ENCODE results near the gene FOXK1. TPM values are rescaled to one million over a fixed set of nuclear protein-coding genes. Genes with fewer than 3 reads are reported as not detected.

Gene FOXK1
- total and polyA plus RNA-seq, 9 of the 15 experiments (the other 6 are each of a cell fraction or from before 2014, with no cell fraction given), result 0.32 to 45.5 (median 8.1) TPM

- no peak for TF ChIP-seq VEZF1 (CRISPR knock-in tag; IDR thresholded peaks at IDR 0.05)
Observed at GRCh38 chr7:4718075-4718474, 36.0 kb downstream of the FOXK1 start (continued).

GRCh38 chr7:4720225-4720624, 38.1 kb downstream of the FOXK1 start:
- BruUV-seq (replicated peaks), result no TSS peak
- in situ Hi-C loops (cut with MboI), result no loop called here

More at GRCh38 chr7:4720225-4720624, 38.1 kb downstream of the FOXK1 start:
- Histone ChIP-seq H2AFZ (ENCODE audit: low read depth, low read length) (no peak overlapping the region), H3K9me1 (ENCODE audit: control insufficient read depth, insufficient read depth, low read length) (no peaks in the 10 kb centered on the region), H3K9me3 (replicated peaks; ENCODE audit: control insufficient read depth, insufficient read depth, low read depth, low read length) (no peaks in the 10 kb centered on the region), H3K79me2 (ENCODE audit: control insufficient read depth, insufficient read depth, low read length) (peaks cover 75% of the 10 kb centered on the region), H3K9ac (ENCODE audit: insufficient read depth in 1 of 2, low read depth in 2 of 2, low read length in 2 of 2) (no peak overlapping the region), H3K36me3 (ENCODE audit: control insufficient read depth, insufficient read depth, low read length) (peaks cover 38% of the 10 kb centered on the region; the same call in 1 of the 3 replicates), H4K20me1 (replicated peaks; ENCODE audit: control insufficient read depth, insufficient read depth, low read length) (peaks cover 16% of the 10 kb centered on the region), H3K4me2 (ENCODE audit: insufficient read depth, low read length) (no peak overlapping the region), H3K4me1 (replicated peaks in 1 of 2; ENCODE audit: control insufficient read depth in 2 of 2, insufficient read depth in 2 of 2, low read length in 2 of 2) (peaks cover 0 to 35% of the 10 kb centered on the region in 2 experiments; a peak in 2 of 5 replicates), H3K27ac (ENCODE audit: extremely low read depth, low read depth, low read length) (no peak overlapping the region), H3K4me3 (no peak overlapping the region), H3K27me3 (ENCODE audit: control insufficient read depth in 2 of 2, insufficient read depth in 2 of 2, low read length in 2 of 2) (no peaks in the 10 kb centered on the region)
- TF ChIP-seq RREB1 (CRISPR knock-in tag; IDR thresholded peaks at IDR 0.05) (no peak), HLTF (IDR thresholded peaks at IDR 0.05) (no peak), GTF2E2 (tag; IDR thresholded peaks at IDR 0.05) (no peak), MAFK (IDR thresholded peaks at IDR 0.05; ENCODE audit: low read length) (no peak), FUS (optimal IDR thresholded peaks at IDR 0.05; ENCODE audit: low read depth, low read length) (no peak), ID3 (CRISPR knock-in tag; IDR thresholded peaks at IDR 0.05) (no peak), ID3 (tag; IDR thresholded peaks at IDR 0.05) (no peak)
- POLR2A ChIA-PET, result interaction anchor here (0.6 to 1.1 kb wide), 2 partner anchors 9 to 1826 kb away, joined by 3 read pairs; no protein-coding TSS in a partner anchor
- FAIRE-seq (no peak), ATAC-seq (no peak), DNase-seq (ENCODE audit: extremely low read depth in 1 of 4, low spot score in 3 of 4) (no peak)
- intact Hi-C loops (cut with micrococcal nuclease), result no loop called here
- 94% methylated on average over 2 of the region's 3 CpGs for WGBS (ENCODE audit: insufficient coverage, low coverage, missing lambda C conversion rate)
- CTCF ChIA-PET (ENCODE audit: low intra/inter-chr PET ratio), result no interaction called here

Data from K562 (cell line).